HepG2 (cell line): Measurements from ENCODE around the gene SHC3. TPM values are rescaled to one million over a fixed set of nuclear protein-coding genes. Genes with fewer than 3 reads are reported as not detected.

Experiments used
- ATAC-seq: fragments of 200-7000 bp; cut with Tn5 transposase; 3 replicates; pipeline ENCODE4 v1.9.1; 2020; ENCODE audit warnings: mild to moderate bottlenecking, moderate library complexity
- BruUV-seq: library from RNA; stranded (reverse); fragments of 400-500 nt; replicated peaks from 2 replicates; lab custom pipeline; 2021; lab: Mats Ljungman, UMichigan
- CTCF ChIA-PET: fragments of 300-600 bp; formaldehyde crosslinking; extraction: SDS; loops from one replicate; lab custom pipeline; 2021; ENCODE audit warnings: low total read pairs, inconsistent platforms, low intra/inter-chr PET ratio; lab: Yijun Ruan, JAX
- POLR2A ChIA-PET: fragments of 350-600 bp; sonication (Branson Sonifier 250); formaldehyde crosslinking; loops from one replicate; lab custom pipeline; 2020; ENCODE audit warnings: antibody characterized with exemption, inconsistent platforms; lab: Yijun Ruan, JAX
- DNase-seq: peaks from one replicate; pipeline ENCODE4 v3.0.0-alpha.2; 2015; ENCODE audit warnings: low spot score
- FAIRE-seq: peaks from 3 replicates; lab custom pipeline; 2011; peaks lifted over from hg19 to GRCh38; lab: Jason Lieb, UNC
- H2AFZ ChIP-seq: one replicate; pipeline ENCODE4 v1.6.1; 2011; ENCODE audit warnings: low read length, inconsistent platforms
- H3K27ac ChIP-seq: fragments of 300-600 bp; 3 replicates; pipeline ENCODE4 v1.8.0; 2011; ENCODE audit warnings: mixed run types, mild to moderate bottlenecking, mixed read lengths, low read length, inconsistent platforms; ENCODE audit not compliant: insufficient read depth; ENCODE audit errors: extremely low read length
- H3K27me3 ChIP-seq, 2 experiments: fragments of 200-600 bp in 1 of 2; 2 replicates in 1 of 2; 3 replicates in 1 of 2; pipeline versions ENCODE4 v1.6.0 to v1.8.0; 2011; ENCODE audit warnings: low read length in 2 of 2, mild to moderate bottlenecking in 2 of 2, moderate library complexity in 2 of 2, inconsistent platforms in 1 of 2; ENCODE audit not compliant: insufficient read depth in 2 of 2, control insufficient read depth in 1 of 2
- H3K36me3 ChIP-seq, 2 experiments: fragments of 200-600 bp in 1 of 2; replicated peaks in 1 of 2; 2 replicates in 1 of 2; 3 replicates in 1 of 2; pipeline versions ENCODE4 v1.5.1 to v1.8.0; 2011; ENCODE audit warnings: low read length in 2 of 2, inconsistent platforms in 1 of 2; ENCODE audit not compliant: insufficient read depth in 2 of 2, control insufficient read depth in 1 of 2
- H3K4me1 ChIP-seq: 2 replicates; pipeline ENCODE4 v1.5.1; 2012; ENCODE audit warnings: low read length, inconsistent platforms; ENCODE audit not compliant: insufficient read depth
- H3K4me2 ChIP-seq: 2 replicates; pipeline ENCODE4 v1.6.0; 2011; ENCODE audit warnings: low read depth, low read length, inconsistent platforms
- H3K4me3 ChIP-seq, 3 experiments: fragments of 200-600 bp in 1 of 3; sonication (generic), shearing (Covaris generic) in 1 of 3; replicated peaks in 1 of 3; 2 replicates each; pipeline ENCODE4 v1.5.1; 2011 to 2016; ENCODE audit warnings: low read length in 3 of 3, inconsistent platforms in 2 of 3, low read depth in 2 of 3, mild to moderate bottlenecking in 2 of 3, control low read depth in 1 of 3, mixed read lengths in 1 of 3; ENCODE audit not compliant: insufficient read depth in 1 of 3
- H3K79me2 ChIP-seq: one replicate; pipeline ENCODE4 v1.6.1; 2011; ENCODE audit warnings: low read length, inconsistent platforms; ENCODE audit not compliant: insufficient read depth
- H3K9ac ChIP-seq: 2 replicates; pipeline ENCODE4 v1.6.0; 2011; ENCODE audit warnings: mild to moderate bottlenecking, low read depth, low read length, inconsistent platforms; ENCODE audit not compliant: insufficient read depth
- H3K9me3 ChIP-seq: 2 replicates; pipeline ENCODE4 v1.5.1; 2012; ENCODE audit warnings: mild to moderate bottlenecking, low read length
- H4K20me1 ChIP-seq: 2 replicates; pipeline ENCODE4 v1.6.0; 2011; ENCODE audit warnings: inconsistent platforms, mild to moderate bottlenecking, low read length, moderate library complexity; ENCODE audit not compliant: insufficient read depth
- CEBPG ChIP-seq: IDR thresholded peaks from 2 replicates; pipeline ENCODE4 v1.6.1; 2016
- FOXM1 ChIP-seq: sonication (generic); formaldehyde crosslinking; IDR thresholded peaks from 2 replicates; pipeline ENCODE4 v1.5.0; 2020; ENCODE audit warnings: missing genetic modification reagents
- FOXP1 ChIP-seq, 2 experiments: fragments of 450-650 bp in 1 of 2; IDR thresholded peaks; 2 replicates each; pipeline ENCODE4 v1.6.1; 2017 to 2018; ENCODE audit warnings: antibody characterized with exemption in 1 of 2
- GATAD2A ChIP-seq: IDR thresholded peaks from 2 replicates; pipeline ENCODE4 v1.6.1; 2016
- HOXA7 ChIP-seq: sonication (generic); formaldehyde crosslinking; IDR thresholded peaks from 2 replicates; pipeline ENCODE4 v1.8.1; 2022; ENCODE audit warnings: mild to moderate bottlenecking, missing genetic modification reagents, moderate library complexity
- NR2F6 ChIP-seq, 2 experiments: IDR thresholded peaks; 2 replicates each; pipeline ENCODE4 v1.6.1; 2016; ENCODE audit warnings: antibody characterized with exemption in 1 of 2, mild to moderate bottlenecking in 1 of 2
- PHB2 ChIP-seq: fragments of 450-650 bp; IDR thresholded peaks from 2 replicates; pipeline ENCODE4 v1.6.1; 2018; ENCODE audit not compliant: partially characterized antibody
- RARG ChIP-seq: sonication (generic); formaldehyde crosslinking; IDR thresholded peaks from 2 replicates; pipeline ENCODE4 v1.4.0; 2020; ENCODE audit warnings: low read depth, mild to moderate bottlenecking, missing genetic modification reagents
- RBFOX2 ChIP-seq: fragments of 200-400 bp; formaldehyde crosslinking; IDR thresholded peaks from 2 replicates; pipeline ENCODE4 v1.6.1; 2017; ENCODE audit warnings: low read depth, mild to moderate bottlenecking, low read length
- RBM22 ChIP-seq: fragments of 200-400 bp; formaldehyde crosslinking; optimal IDR thresholded peaks from 2 replicates; pipeline ENCODE3; 2017; ENCODE audit warnings: mild to moderate bottlenecking, low read length, moderate library complexity
- ZBTB34 ChIP-seq: sonication (generic); formaldehyde crosslinking; IDR thresholded peaks from 2 replicates; pipeline ENCODE4 v1.8.0; 2022; ENCODE audit warnings: mild to moderate bottlenecking, missing genetic modification reagents
- ZNF496 ChIP-seq: sonication (generic); formaldehyde crosslinking; IDR thresholded peaks from 2 replicates; pipeline ENCODE4 v1.8.1; 2023; ENCODE audit warnings: mild to moderate bottlenecking, moderate library complexity, missing genetic modification reagents; ENCODE audit not compliant: insufficient replicate concordance
- ZNF687 ChIP-seq: sonication (generic); formaldehyde crosslinking; IDR thresholded peaks from 2 replicates; pipeline ENCODE4 v1.5.1; 2020; ENCODE audit warnings: mild to moderate bottlenecking, missing genetic modification reagents, moderate library complexity
- WGBS: methylation state at CpG from one replicate; pipeline ENCODE4 v1.1.6; 2017; ENCODE audit warnings: low lambda C conversion rate; 5-methylcytosine and 5-hydroxymethylcytosine counted together
- in situ Hi-C: cut with HindIII; loops from 2 replicates; pipeline ENCODE4 v1.10.0; 2017; ENCODE audit warnings: low pct_unique_long_range_greater_than_20kb; ENCODE audit not compliant: extremely low pct_ligation_motif_present
- intact Hi-C: fragments of 100-400 bp; cut with micrococcal nuclease; formaldehyde crosslinking; loops from one replicate; pipeline ENCODE4 v1.10.0; 2022; ENCODE audit not compliant: unreplicated experiment
- polyA plus RNA-seq, 8 experiments: library from polyadenylated mRNA; depleted of rRNA in 3 of 8; stranded (reverse) in 7 of 8; unstranded in 1 of 8; fragments of >200 nt; fragmentation: Illumina TruSeq in 4 of 8; extraction: Trizol in 4 of 8; gene quantifications; 2 replicates each; pipeline versions ENCODE4 v1.2.1 to v1.2.3, GENCODE V29; 2011 to 2016; ENCODE audit warnings: low read depth in 4 of 8, missing spikeins in 1 of 8, mixed read lengths in 1 of 8; ENCODE audit not compliant: insufficient read depth in 1 of 8
- total RNA-seq, 5 experiments: library from RNA; depleted of rRNA; stranded (reverse); fragments of >200 nt; fragmentation: Illumina TruSeq; extraction: Trizol; gene quantifications; 2 replicates each; pipeline ENCODE4 v1.2.3, GENCODE V29; 2016; ENCODE audit warnings: low read depth in 1 of 5

The SHC3 gene
- total and polyA plus RNA-seq, 2 of the 13 experiments (the other 11 are each of a cell fraction or from before 2014, with no cell fraction given): 0.09 to 0.89 TPM

- 8% methylated on average over 1 of the region's 5 CpGs for WGBS
- BruUV-seq: no TSS peak
- CTCF ChIA-PET: no interaction called here
Measured at GRCh38 chr9:89167788-89168187, 10.8 kb downstream of the SHC3 start.

More at GRCh38 chr9:89167788-89168187, 10.8 kb downstream of the SHC3 start:
- Histone ChIP-seq H3K4me3 (no peak overlapping the region), H3K9ac (no peak overlapping the region), H4K20me1 (no peaks in the 10 kb centered on the region), H2AFZ (no peak overlapping the region), H3K4me1 (0 out of 2 replicates have a peak, but pooled peaks cover 7% of the 10 kb centered on the region), H3K27me3 (no peaks in the 10 kb centered on the region)
- DNase-seq: no peak
- FAIRE-seq: no peak
- TF ChIP-seq NR2F6 (IDR thresholded peaks at IDR 0.05): no peak
- TF ChIP-seq NR2F6 (CRISPR knock-in tag; IDR thresholded peaks at IDR 0.05): no peak
- TF ChIP-seq ZNF687 (CRISPR knock-in tag): no peak
- TF ChIP-seq FOXP1 (IDR thresholded peaks at IDR 0.05): no peak
- TF ChIP-seq FOXP1 (CRISPR knock-in tag; IDR thresholded peaks at IDR 0.05): no peak
- no peak for TF ChIP-seq HOXA7
- no peak for TF ChIP-seq PHB2
- TF ChIP-seq RARG (CRISPR knock-in tag): no peak
- TF ChIP-seq ZNF496: no peak
- no peak for TF ChIP-seq CEBPG (CRISPR knock-in tag)
- TF ChIP-seq ZBTB34: no peak
- TF ChIP-seq RBFOX2: no peak
- TF ChIP-seq RBM22: no peak
- TF ChIP-seq GATAD2A: no peak
- no peak for TF ChIP-seq FOXM1 (CRISPR knock-in tag)
- TF ChIP-seq, all 625 proteins: peak for 0
- intact Hi-C loops: no loop called here
- H3K4me2 ChIP-seq: no peak overlapping the region
- no peaks in the 10 kb centered on the region for H3K36me3 ChIP-seq
- H3K27ac ChIP-seq: no peak overlapping the region
- no peaks in the 10 kb centered on the region for H3K79me2 ChIP-seq
- H3K9me3 ChIP-seq: no peaks in the 10 kb centered on the region
- in situ Hi-C loops: no loop called here
- POLR2A ChIA-PET: no interaction called here
- ATAC-seq: no peak
